Peyer's patch (tissue), 4 donors: ENCODE measurements around the gene RAD51B.

Experiments
- POLR2A ChIP-seq, 2 donors: fragments of 450-650 bp; IDR thresholded peaks; one replicate each; pipeline ENCODE4 v1.5.1; 2017; ENCODE audit warnings: antibody characterized with exemption in 2 of 2, mild to moderate bottlenecking in 2 of 2, moderate library complexity in 2 of 2
- TF ChIP-seq, protein P1 (sequence below), 6 experiments: fragments of 450-650 bp in 4 of 6; fragments of 200-600 bp in 2 of 6; sonication (generic) in 1 of 6; IDR thresholded peaks; one replicate each; pipeline ENCODE4 v1.5.1; 2017 to 2019; ENCODE audit warnings: antibody characterized with exemption in 6 of 6, mild to moderate bottlenecking in 3 of 6, moderate library complexity in 1 of 6

DNA sequence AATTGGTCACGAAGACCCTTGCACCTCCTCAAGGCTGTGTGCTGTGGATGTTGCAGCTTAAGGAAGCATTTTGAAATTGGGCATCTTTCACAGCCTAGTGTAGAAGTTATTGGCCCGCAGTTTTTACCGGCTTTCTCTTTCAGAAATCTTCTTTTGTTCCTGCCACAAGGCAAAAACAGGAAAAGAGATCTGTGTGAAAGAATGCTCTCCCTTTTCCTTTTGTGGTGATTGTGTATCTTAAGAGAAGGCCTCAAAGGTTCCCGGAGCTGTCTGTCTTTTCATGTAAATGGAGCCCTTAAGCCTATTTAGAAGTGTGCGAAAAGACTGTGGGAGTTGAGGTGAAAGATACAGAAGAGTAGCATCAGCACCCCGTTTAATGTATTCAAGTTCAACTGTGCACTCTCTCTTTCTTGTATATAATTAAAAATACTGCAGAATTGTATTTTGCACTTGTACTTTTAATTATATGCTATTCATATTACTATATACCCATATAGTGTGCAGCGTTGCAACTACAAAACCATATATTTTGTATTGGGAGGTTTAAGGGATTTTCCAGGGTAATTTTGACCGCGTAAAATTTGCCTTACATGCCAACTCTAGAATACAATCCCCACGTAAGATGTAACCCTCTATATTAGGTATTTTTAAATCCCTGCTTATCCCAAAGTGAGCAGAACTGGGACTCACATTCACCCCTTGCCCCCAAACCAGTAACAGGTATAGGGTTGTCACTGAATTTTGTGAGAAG is 441.7 kb downstream of the RAD51B start:
- no peak for TF ChIP-seq POLR2A (IDR thresholded peaks at IDR 0.05)
- TF ChIP-seq, protein P1, sequence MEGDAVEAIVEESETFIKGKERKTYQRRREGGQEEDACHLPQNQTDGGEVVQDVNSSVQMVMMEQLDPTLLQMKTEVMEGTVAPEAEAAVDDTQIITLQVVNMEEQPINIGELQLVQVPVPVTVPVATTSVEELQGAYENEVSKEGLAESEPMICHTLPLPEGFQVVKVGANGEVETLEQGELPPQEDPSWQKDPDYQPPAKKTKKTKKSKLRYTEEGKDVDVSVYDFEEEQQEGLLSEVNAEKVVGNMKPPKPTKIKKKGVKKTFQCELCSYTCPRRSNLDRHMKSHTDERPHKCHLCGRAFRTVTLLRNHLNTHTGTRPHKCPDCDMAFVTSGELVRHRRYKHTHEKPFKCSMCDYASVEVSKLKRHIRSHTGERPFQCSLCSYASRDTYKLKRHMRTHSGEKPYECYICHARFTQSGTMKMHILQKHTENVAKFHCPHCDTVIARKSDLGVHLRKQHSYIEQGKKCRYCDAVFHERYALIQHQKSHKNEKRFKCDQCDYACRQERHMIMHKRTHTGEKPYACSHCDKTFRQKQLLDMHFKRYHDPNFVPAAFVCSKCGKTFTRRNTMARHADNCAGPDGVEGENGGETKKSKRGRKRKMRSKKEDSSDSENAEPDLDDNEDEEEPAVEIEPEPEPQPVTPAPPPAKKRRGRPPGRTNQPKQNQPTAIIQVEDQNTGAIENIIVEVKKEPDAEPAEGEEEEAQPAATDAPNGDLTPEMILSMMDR (IDR thresholded peaks at IDR 0.05), result no peak
